Endothelial cell of umbilical vein (primary cell): ENCODE data around the gene GUCY1A1. TPM values are rescaled to one million over a fixed set of nuclear protein-coding genes. Genes with fewer than 3 reads are reported as not detected.

ENCODE experiments used
- BruUV-seq: library from RNA; stranded (reverse); fragments of 400-500 nt; replicated peaks from 2 replicates; lab custom pipeline; 2021; lab: Mats Ljungman, UMichigan
- CTCF ChIA-PET: fragments of 300-600, 350-600 bp; sonication (Branson Sonifier 250); formaldehyde crosslinking; loops from one replicate; lab custom pipeline; 2021; ENCODE audit warnings: antibody characterized with exemption, inconsistent platforms; lab: Charles Lee
- POLR2A ChIA-PET: fragments of 300-600, 350-600 bp; sonication (Branson Sonifier 250); formaldehyde crosslinking; loops from one replicate; lab custom pipeline; 2021; ENCODE audit warnings: antibody characterized with exemption, inconsistent platforms; lab: Charles Lee
- DNase-seq: peaks from one replicate; pipeline ENCODE4 v3.0.0-alpha.2; 2011; ENCODE audit warnings: low read depth, low spot score
- FAIRE-seq: peaks from 2 replicates; lab custom pipeline; 2011; peaks lifted over from hg19 to GRCh38; lab: Jason Lieb, UNC
- H2AFZ ChIP-seq: 2 replicates; pipeline ENCODE4 v1.6.0; 2012; ENCODE audit warnings: low read depth, low read length, control low read depth, inconsistent platforms
- H3K27ac ChIP-seq: 2 replicates; pipeline ENCODE4 v1.5.1; 2011; ENCODE audit warnings: low read depth, mild to moderate bottlenecking, control low read depth, low read length, moderate library complexity; ENCODE audit not compliant: insufficient read depth
- H3K27me3 ChIP-seq, 2 experiments: 2 replicates each; pipeline versions ENCODE4 v1.6.0 to v1.6.1; 2011; ENCODE audit warnings: low read length in 2 of 2, mixed read lengths in 1 of 2; ENCODE audit not compliant: control insufficient read depth in 2 of 2, insufficient read depth in 2 of 2
- H3K36me3 ChIP-seq, 2 experiments: 2 replicates in 1 of 2; 3 replicates in 1 of 2; pipeline ENCODE4 v1.5.1; 2011; ENCODE audit warnings: low read length in 2 of 2, mild to moderate bottlenecking in 1 of 2, moderate library complexity in 1 of 2; ENCODE audit not compliant: control insufficient read depth in 2 of 2, insufficient read depth in 2 of 2; ENCODE audit errors: extremely low read depth in 1 of 2
- H3K4me1 ChIP-seq: 3 replicates; pipeline ENCODE4 v1.5.1; 2011; ENCODE audit warnings: mild to moderate bottlenecking, low read length; ENCODE audit not compliant: control insufficient read depth, insufficient read depth; ENCODE audit errors: extremely low read depth
- H3K4me2 ChIP-seq: 2 replicates; pipeline ENCODE4 v1.6.1; 2011; ENCODE audit warnings: low read length, control low read depth, mixed read lengths; ENCODE audit not compliant: insufficient read depth
- H3K4me3 ChIP-seq, 3 experiments: fragments of 200-600 bp in 1 of 3; sonication (generic), shearing (Covaris generic) in 1 of 3; replicated peaks in 1 of 3; 2 replicates each; pipeline ENCODE4 v1.5.1; 2011 to 2016; ENCODE audit warnings: control low read depth in 3 of 3, low read length in 3 of 3, mild to moderate bottlenecking in 2 of 3, inconsistent platforms in 1 of 3, low read depth in 1 of 3, moderate library complexity in 1 of 3; ENCODE audit not compliant: insufficient read depth in 1 of 3
- H3K79me2 ChIP-seq: 2 replicates; pipeline ENCODE4 v1.6.0; 2012; ENCODE audit warnings: low read length, inconsistent platforms; ENCODE audit not compliant: control insufficient read depth, insufficient read depth
- H3K9ac ChIP-seq: replicated peaks from 2 replicates; pipeline ENCODE3; 2011; ENCODE audit warnings: low read length, control low read depth; ENCODE audit not compliant: insufficient read depth; ENCODE audit errors: extremely low read depth
- H3K9me1 ChIP-seq: replicated peaks from 3 replicates; pipeline ENCODE4 v1.6.0; 2011; ENCODE audit warnings: mild to moderate bottlenecking, low read length; ENCODE audit not compliant: control insufficient read depth, insufficient read depth; ENCODE audit errors: extremely low read depth
- H3K9me3 ChIP-seq: replicated peaks from 2 replicates; pipeline ENCODE4 v1.5.1; 2012; ENCODE audit warnings: low read length, inconsistent platforms; ENCODE audit not compliant: control insufficient read depth, insufficient read depth
- H4K20me1 ChIP-seq: replicated peaks from 2 replicates; pipeline ENCODE3; 2011; ENCODE audit warnings: mild to moderate bottlenecking, low read length; ENCODE audit not compliant: control insufficient read depth, insufficient read depth; ENCODE audit errors: extremely low read depth
- CTCF ChIP-seq, 2 donors: IDR thresholded peaks; 1 replicate in 1 of 2; 2 replicates in 1 of 2; pipeline ENCODE4 v1.5.1; 2011; ENCODE audit warnings: low read length in 2 of 2, mild to moderate bottlenecking in 2 of 2, moderate library complexity in 2 of 2, control low read depth in 1 of 2, inconsistent platforms in 1 of 2, low read depth in 1 of 2; ENCODE audit not compliant: insufficient read depth in 1 of 2; ENCODE audit errors: extremely low read depth in 1 of 2
- EZH2 ChIP-seq: IDR thresholded peaks from 2 replicates; pipeline ENCODE4 v1.6.1; 2012; ENCODE audit warnings: borderline replicate concordance, low read depth, mild to moderate bottlenecking, moderate library complexity, low read length, inconsistent platforms; ENCODE audit not compliant: severe bottlenecking
- FOS ChIP-seq: IDR thresholded peaks from 2 replicates; pipeline ENCODE4 v1.6.1; 2011; ENCODE audit warnings: mild to moderate bottlenecking, low read length, moderate library complexity, borderline replicate concordance; ENCODE audit not compliant: insufficient read depth
- GATA2 ChIP-seq: IDR thresholded peaks from 2 replicates; pipeline ENCODE4 v1.7.0; 2011; ENCODE audit warnings: low read depth, mild to moderate bottlenecking, moderate library complexity, mixed read lengths, low read length; ENCODE audit not compliant: insufficient read length, insufficient read depth
- JUN ChIP-seq: IDR thresholded peaks from 2 replicates; pipeline ENCODE4 v1.6.1; 2011; ENCODE audit warnings: borderline replicate concordance, low read depth; ENCODE audit not compliant: insufficient read length, insufficient read depth
- MAX ChIP-seq: IDR thresholded peaks from 2 replicates; pipeline ENCODE4 v1.6.1; 2011; ENCODE audit not compliant: insufficient read depth, insufficient read length
- MYC ChIP-seq: IDR thresholded peaks from one replicate; pipeline ENCODE4 v1.6.1; 2011; ENCODE audit warnings: mild to moderate bottlenecking, low read depth, low read length
- POLR2A ChIP-seq: IDR thresholded peaks from 2 replicates; pipeline ENCODE4 v1.6.1; 2012; ENCODE audit warnings: low read depth, mild to moderate bottlenecking, control low read depth, low read length
- POLR2AphosphoS5 ChIP-seq: IDR thresholded peaks from 2 replicates; pipeline ENCODE4 v1.6.1; 2012; ENCODE audit warnings: low read depth, mild to moderate bottlenecking, control low read depth, low read length, moderate library complexity; ENCODE audit not compliant: insufficient read depth
- dilution Hi-C: fragments of 300-500 bp; cut with MboI; formaldehyde crosslinking; loops from one replicate; pipeline ENCODE4 v1.15.0; 2019; ENCODE audit warnings: low sequenced_read_pairs; ENCODE audit not compliant: extremely low pct_ligation_motif_present
- intact Hi-C: fragments of 100-400 bp; cut with micrococcal nuclease; formaldehyde crosslinking; loops from one replicate; pipeline ENCODE4 v1.10.0; 2022
- polyA plus RNA-seq, 4 experiments: library from polyadenylated mRNA; depleted of rRNA in 3 of 4; stranded (reverse) in 3 of 4; unstranded in 1 of 4; fragments of >200 nt; gene quantifications; 2 replicates each; pipeline versions ENCODE4 v1.2.1 to v1.2.3, GENCODE V29; 2011 to 2012; ENCODE audit warnings: missing spikeins in 1 of 4
- total RNA-seq: library from RNA; stranded (reverse); gene quantifications from 2 replicates; pipeline ENCODE4 v1.2.3, GENCODE V29; 2021

The GUCY1A1 gene
- total and polyA plus RNA-seq, 2 donors (not counting 3 experiments of a cell fraction or from before 2014, with no cell fraction given): 1.3 to 4.4 TPM

- Histone ChIP-seq H3K36me3 (no peaks in the 10 kb centered on the region), H4K20me1 (no peaks in the 10 kb centered on the region), H2AFZ (no peak overlapping the region), H3K27ac (no peak overlapping the region), H3K4me2 (no peak overlapping the region), H3K79me2 (no peaks in the 10 kb centered on the region), H3K27me3 (peaks cover 0 to 2% of the 10 kb centered on the region in 2 experiments), H3K4me3 (no peak overlapping the region), H3K9ac (no peak overlapping the region), H3K4me1 (no peaks in the 10 kb centered on the region), H3K9me1 (no peaks in the 10 kb centered on the region), H3K9me3 (no peaks in the 10 kb centered on the region)
- FAIRE-seq: no peak
- DNase-seq: no peak
- dilution Hi-C loops (no loop called here), intact Hi-C loops (no loop called here)
- no peak for TF ChIP-seq FOS
- TF ChIP-seq JUN: no peak
- no peak for TF ChIP-seq POLR2AphosphoS5
- no peak for TF ChIP-seq CTCF (IDR thresholded peaks at IDR 0.05; ENCODE audit: extremely low read depth in 1 of 2, insufficient read depth in 1 of 2, low read depth in 1 of 2, low read length in 2 of 2)
- TF ChIP-seq POLR2A: no peak
- TF ChIP-seq MAX: no peak
- TF ChIP-seq EZH2: no peak
- no peak for TF ChIP-seq GATA2
- TF ChIP-seq MYC: no peak
- BruUV-seq: no TSS peak
- POLR2A ChIA-PET: no interaction called here
- CTCF ChIA-PET: interaction anchor here (1.3 to 1.5 kb wide), 3 partner anchors 13 to 86 kb away, joined by 3 read pairs; no protein-coding TSS in a partner anchor
Observed at GRCh38 chr4:155701827-155702226, 35.2 kb downstream of the GUCY1A1 start.
